HEK293 (cell line): ENCODE data around the gene PIP5KL1.

ENCODE experiments used
- KLF10 ChIP-seq: fragments of 450-650 bp; IDR thresholded peaks from 2 replicates; pipeline ENCODE4 v1.5.1; 2018; ENCODE audit warnings: missing biosample characterization, mild to moderate bottlenecking, missing genetic modification characterization
- ZBTB8A ChIP-seq: fragments of 450-650 bp; formaldehyde crosslinking; IDR thresholded peaks from 2 replicates; pipeline ENCODE4 v1.5.1; 2016; ENCODE audit warnings: missing biosample characterization, missing genetic modification characterization
- ZNF138 ChIP-seq: fragments of 450-650 bp; formaldehyde crosslinking; IDR thresholded peaks from 2 replicates; pipeline ENCODE4 v1.5.1; 2016; ENCODE audit warnings: missing biosample characterization, missing genetic modification characterization, borderline replicate concordance
- ZNF184 ChIP-seq: fragments of 450-650 bp; IDR thresholded peaks from 2 replicates; pipeline ENCODE4 v1.5.1; 2018; ENCODE audit warnings: missing biosample characterization, mild to moderate bottlenecking, missing genetic modification characterization
- ZNF366 ChIP-seq: fragments of 450-650 bp; formaldehyde crosslinking; conservative IDR thresholded peaks from 2 replicates; pipeline ENCODE4 v1.5.1; 2016; ENCODE audit warnings: missing biosample characterization, missing genetic modification characterization
- ZNF501 ChIP-seq: fragments of 450-650 bp; formaldehyde crosslinking; IDR thresholded peaks from 2 replicates; pipeline ENCODE4 v1.5.1; 2016; ENCODE audit warnings: missing biosample characterization, missing genetic modification characterization
- ZNF561 ChIP-seq: fragments of 450-650 bp; IDR thresholded peaks from 2 replicates; pipeline ENCODE4 v1.5.1; 2018; ENCODE audit warnings: missing biosample characterization, missing genetic modification characterization, borderline replicate concordance
- ZNF670 ChIP-seq: fragments of 450-650 bp; formaldehyde crosslinking; IDR thresholded peaks from 2 replicates; pipeline ENCODE4 v1.5.1; 2016; ENCODE audit warnings: missing biosample characterization, missing genetic modification characterization, low read depth
- ZNF747 ChIP-seq: fragments of 450-650 bp; formaldehyde crosslinking; IDR thresholded peaks from 2 replicates; pipeline ENCODE4 v1.5.1; 2016; ENCODE audit warnings: missing biosample characterization, missing genetic modification characterization
- ZNF768 ChIP-seq: fragments of 450-650 bp; formaldehyde crosslinking; IDR thresholded peaks from 2 replicates; pipeline ENCODE4 v1.5.1; 2018; ENCODE audit warnings: missing biosample characterization, mild to moderate bottlenecking, missing genetic modification characterization
- ZNF791 ChIP-seq: fragments of 450-650 bp; formaldehyde crosslinking; IDR thresholded peaks from 2 replicates; pipeline ENCODE4 v1.5.1; 2016; ENCODE audit warnings: missing biosample characterization, missing genetic modification characterization
- TF ChIP-seq, protein P1 (sequence below): fragments of 450-650 bp; formaldehyde crosslinking; IDR thresholded peaks from 2 replicates; pipeline ENCODE4 v1.5.1; 2016; ENCODE audit warnings: missing biosample characterization, missing genetic modification characterization
- TF ChIP-seq, protein P2 (sequence below): fragments of 450-650 bp; formaldehyde crosslinking; IDR thresholded peaks from 2 replicates; pipeline ENCODE4 v1.5.1; 2016; ENCODE audit warnings: missing biosample characterization, missing genetic modification characterization

DNA sequence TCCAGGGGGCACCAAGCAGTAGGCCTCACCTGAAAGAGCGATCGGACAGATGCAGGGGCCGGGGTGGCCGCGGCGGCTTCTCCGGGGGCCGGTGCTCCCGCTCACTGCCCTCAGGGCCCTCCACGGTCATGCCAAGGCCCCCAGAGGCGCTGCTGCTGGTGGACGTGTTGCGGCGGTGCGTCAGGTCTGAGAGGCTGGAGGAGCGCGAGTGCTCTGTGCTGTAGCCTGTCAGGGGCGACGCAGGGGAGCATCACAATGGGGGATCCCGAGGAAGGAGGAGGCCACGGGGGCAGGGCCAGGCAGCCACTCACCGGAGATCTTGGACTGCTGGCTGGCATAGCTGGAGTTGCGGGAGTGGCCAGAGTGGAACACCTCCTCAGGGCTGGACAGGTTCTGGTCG is 14.8 kb upstream of the PIP5KL1 start:
- TF ChIP-seq ZNF670 (tag by site-specific recombination) (no peak), ZNF366 (tag by site-specific recombination) (no peak), ZNF561 (tag by site-specific recombination) (no peak), KLF10 (tag by site-specific recombination) (no peak), ZNF791 (tag by site-specific recombination) (no peak), ZNF747 (tag by site-specific recombination) (no peak), ZNF138 (tag by site-specific recombination) (no peak), ZNF184 (no peak), ZBTB8A (tag by site-specific recombination) (no peak), ZNF501 (tag by site-specific recombination) (no peak), ZNF768 (tag by site-specific recombination) (no peak)
- TF ChIP-seq, protein P1, sequence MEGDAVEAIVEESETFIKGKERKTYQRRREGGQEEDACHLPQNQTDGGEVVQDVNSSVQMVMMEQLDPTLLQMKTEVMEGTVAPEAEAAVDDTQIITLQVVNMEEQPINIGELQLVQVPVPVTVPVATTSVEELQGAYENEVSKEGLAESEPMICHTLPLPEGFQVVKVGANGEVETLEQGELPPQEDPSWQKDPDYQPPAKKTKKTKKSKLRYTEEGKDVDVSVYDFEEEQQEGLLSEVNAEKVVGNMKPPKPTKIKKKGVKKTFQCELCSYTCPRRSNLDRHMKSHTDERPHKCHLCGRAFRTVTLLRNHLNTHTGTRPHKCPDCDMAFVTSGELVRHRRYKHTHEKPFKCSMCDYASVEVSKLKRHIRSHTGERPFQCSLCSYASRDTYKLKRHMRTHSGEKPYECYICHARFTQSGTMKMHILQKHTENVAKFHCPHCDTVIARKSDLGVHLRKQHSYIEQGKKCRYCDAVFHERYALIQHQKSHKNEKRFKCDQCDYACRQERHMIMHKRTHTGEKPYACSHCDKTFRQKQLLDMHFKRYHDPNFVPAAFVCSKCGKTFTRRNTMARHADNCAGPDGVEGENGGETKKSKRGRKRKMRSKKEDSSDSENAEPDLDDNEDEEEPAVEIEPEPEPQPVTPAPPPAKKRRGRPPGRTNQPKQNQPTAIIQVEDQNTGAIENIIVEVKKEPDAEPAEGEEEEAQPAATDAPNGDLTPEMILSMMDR (tag by site-specific recombination), result no peak
- TF ChIP-seq, protein P2, sequence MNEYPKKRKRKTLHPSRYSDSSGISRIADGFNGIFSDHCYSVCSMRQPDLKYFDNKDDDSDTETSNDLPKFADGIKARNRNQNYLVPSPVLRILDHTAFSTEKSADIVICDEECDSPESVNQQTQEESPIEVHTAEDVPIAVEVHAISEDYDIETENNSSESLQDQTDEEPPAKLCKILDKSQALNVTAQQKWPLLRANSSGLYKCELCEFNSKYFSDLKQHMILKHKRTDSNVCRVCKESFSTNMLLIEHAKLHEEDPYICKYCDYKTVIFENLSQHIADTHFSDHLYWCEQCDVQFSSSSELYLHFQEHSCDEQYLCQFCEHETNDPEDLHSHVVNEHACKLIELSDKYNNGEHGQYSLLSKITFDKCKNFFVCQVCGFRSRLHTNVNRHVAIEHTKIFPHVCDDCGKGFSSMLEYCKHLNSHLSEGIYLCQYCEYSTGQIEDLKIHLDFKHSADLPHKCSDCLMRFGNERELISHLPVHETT (tag by site-specific recombination), result no peak
